ENCODE measurements around the gene UXS1.

DNA sequence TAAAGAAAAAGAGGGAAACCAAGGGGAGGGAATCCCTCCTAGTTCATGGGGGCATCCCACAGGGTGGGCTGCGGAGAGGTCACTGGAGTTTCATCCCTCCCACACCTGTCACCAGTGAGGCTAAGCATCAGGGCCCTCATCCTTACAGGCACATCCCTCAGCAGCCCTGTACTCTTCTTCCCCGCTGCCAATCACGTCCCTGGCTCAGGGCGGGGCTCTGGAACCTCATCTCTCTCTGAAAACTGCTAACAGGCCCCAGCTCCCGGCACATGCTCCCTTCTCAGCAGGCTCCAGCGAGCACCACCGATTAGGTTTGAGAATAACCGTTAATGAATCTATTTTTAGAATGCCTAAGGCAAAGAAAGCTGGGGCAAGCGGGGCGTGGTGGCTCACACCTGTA, 13.0 kb downstream of the UXS1 start:
- TF ChIP-seq, protein P1, sequence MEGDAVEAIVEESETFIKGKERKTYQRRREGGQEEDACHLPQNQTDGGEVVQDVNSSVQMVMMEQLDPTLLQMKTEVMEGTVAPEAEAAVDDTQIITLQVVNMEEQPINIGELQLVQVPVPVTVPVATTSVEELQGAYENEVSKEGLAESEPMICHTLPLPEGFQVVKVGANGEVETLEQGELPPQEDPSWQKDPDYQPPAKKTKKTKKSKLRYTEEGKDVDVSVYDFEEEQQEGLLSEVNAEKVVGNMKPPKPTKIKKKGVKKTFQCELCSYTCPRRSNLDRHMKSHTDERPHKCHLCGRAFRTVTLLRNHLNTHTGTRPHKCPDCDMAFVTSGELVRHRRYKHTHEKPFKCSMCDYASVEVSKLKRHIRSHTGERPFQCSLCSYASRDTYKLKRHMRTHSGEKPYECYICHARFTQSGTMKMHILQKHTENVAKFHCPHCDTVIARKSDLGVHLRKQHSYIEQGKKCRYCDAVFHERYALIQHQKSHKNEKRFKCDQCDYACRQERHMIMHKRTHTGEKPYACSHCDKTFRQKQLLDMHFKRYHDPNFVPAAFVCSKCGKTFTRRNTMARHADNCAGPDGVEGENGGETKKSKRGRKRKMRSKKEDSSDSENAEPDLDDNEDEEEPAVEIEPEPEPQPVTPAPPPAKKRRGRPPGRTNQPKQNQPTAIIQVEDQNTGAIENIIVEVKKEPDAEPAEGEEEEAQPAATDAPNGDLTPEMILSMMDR (IDR thresholded peaks at IDR 0.05): no peak
- TF ChIP-seq EP300 (IDR thresholded peaks at IDR 0.05) (no peak), POLR2AphosphoS5 (IDR thresholded peaks at IDR 0.05) (no peak)

Measured in sigmoid colon (tissue), 4 donors.